Neuronal stem cell (in vitro differentiated cells): Measurements from ENCODE around the gene CLDN6.
A peak's percentile ranks its signal among the peaks of the same experiment; 100 is the strongest.

Experiments
- DNase-seq: peaks from one replicate; pipeline ENCODE4 v3.0.0-alpha.2; 2013; ENCODE audit warnings: low spot score
- H2AFZ ChIP-seq: one replicate; pipeline ENCODE4 v1.6.1; 2013; ENCODE audit warnings: mild to moderate bottlenecking, low read length, inconsistent platforms
- H2AK5ac ChIP-seq: 2 replicates; pipeline ENCODE4 v1.6.1; 2013; ENCODE audit warnings: low read depth, mild to moderate bottlenecking, inconsistent platforms, low read length, moderate library complexity, mixed read lengths
- H2BK120ac ChIP-seq: 2 replicates; pipeline ENCODE4 v1.6.1; 2013; ENCODE audit warnings: low read depth, mild to moderate bottlenecking, inconsistent platforms, low read length, moderate library complexity, mixed read lengths
- H2BK12ac ChIP-seq: one replicate; pipeline ENCODE4 v1.6.1; 2013; ENCODE audit warnings: low read length, inconsistent platforms
- H2BK15ac ChIP-seq: 2 replicates; pipeline ENCODE4 v1.6.1; 2013; ENCODE audit warnings: mild to moderate bottlenecking, low read length, inconsistent platforms, mixed read lengths
- H2BK5ac ChIP-seq: one replicate; pipeline ENCODE4 v1.6.1; 2013; ENCODE audit warnings: inconsistent platforms, mild to moderate bottlenecking, low read length, moderate library complexity
- H3K14ac ChIP-seq: one replicate; pipeline ENCODE4 v1.6.1; 2013; ENCODE audit warnings: low read length, inconsistent platforms
- H3K18ac ChIP-seq: 2 replicates; pipeline ENCODE4 v1.6.1; 2013; ENCODE audit warnings: low read length, inconsistent platforms
- H3K23ac ChIP-seq: 2 replicates; pipeline ENCODE4 v1.6.1; 2013; ENCODE audit warnings: low read depth, mild to moderate bottlenecking, mixed read lengths, low read length, inconsistent platforms; ENCODE audit not compliant: poor library complexity
- H3K27ac ChIP-seq: replicated peaks from 3 replicates; pipeline ENCODE4 v1.5.1; 2013; ENCODE audit warnings: low read length, inconsistent platforms
- H3K27me3 ChIP-seq, 3 experiments: 2 replicates each; pipeline ENCODE4 v1.6.1; 2013; ENCODE audit warnings: low read length in 3 of 3, mild to moderate bottlenecking in 2 of 3, inconsistent platforms in 1 of 3, low read depth in 1 of 3, mixed read lengths in 1 of 3, moderate library complexity in 1 of 3; ENCODE audit not compliant: control insufficient read depth in 3 of 3, insufficient read depth in 3 of 3
- H3K36me3 ChIP-seq, 2 donors: replicated peaks in 1 of 2; 2 replicates each; pipeline ENCODE4 v1.6.1; 2013; ENCODE audit warnings: low read length in 2 of 2; ENCODE audit not compliant: control insufficient read depth in 2 of 2, insufficient read depth in 2 of 2
- H3K4ac ChIP-seq: 2 replicates; pipeline ENCODE4 v1.6.1; 2013; ENCODE audit warnings: inconsistent platforms, mild to moderate bottlenecking, low read length, moderate library complexity
- H3K4me1 ChIP-seq, 2 donors: 1 replicate in 1 of 2; 2 replicates in 1 of 2; pipeline ENCODE4 v1.6.1; 2013; ENCODE audit warnings: low read length in 2 of 2, low read depth in 1 of 2; ENCODE audit not compliant: control insufficient read depth in 2 of 2, insufficient read depth in 1 of 2
- H3K4me2 ChIP-seq: one replicate; pipeline ENCODE4 v1.6.1; 2013; ENCODE audit warnings: mild to moderate bottlenecking, low read length, inconsistent platforms; ENCODE audit not compliant: insufficient read depth, poor library complexity, severe bottlenecking
- H3K4me3 ChIP-seq, 2 donors: 2 replicates each; pipeline ENCODE4 v1.5.1; 2013; ENCODE audit warnings: low read length in 2 of 2, mild to moderate bottlenecking in 2 of 2, inconsistent platforms in 1 of 2, moderate library complexity in 1 of 2
- H3K79me1 ChIP-seq: one replicate; pipeline ENCODE4 v1.6.1; 2013; ENCODE audit warnings: low read depth, mild to moderate bottlenecking, inconsistent platforms, low read length, moderate library complexity
- H3K9ac ChIP-seq: one replicate; pipeline ENCODE4 v1.6.1; 2013; ENCODE audit warnings: mild to moderate bottlenecking, low read depth, low read length, inconsistent platforms; ENCODE audit not compliant: poor library complexity
- H3K9me3 ChIP-seq, 2 donors: replicated peaks in 1 of 2; 2 replicates each; pipeline versions ENCODE3 to v1.6.1; 2013; ENCODE audit warnings: low read length in 2 of 2, mild to moderate bottlenecking in 2 of 2, inconsistent platforms in 1 of 2, low read depth in 1 of 2, mixed read lengths in 1 of 2, moderate library complexity in 1 of 2; ENCODE audit not compliant: control insufficient read depth in 2 of 2, insufficient read depth in 1 of 2
- H4K8ac ChIP-seq: one replicate; pipeline ENCODE4 v1.6.1; 2013; ENCODE audit warnings: low read depth, mild to moderate bottlenecking, inconsistent platforms, low read length, moderate library complexity
- H4K91ac ChIP-seq: one replicate; pipeline ENCODE4 v1.6.1; 2013; ENCODE audit warnings: low read length, low read depth, mild to moderate bottlenecking, inconsistent platforms; ENCODE audit not compliant: poor library complexity
- WGBS, 2 donors: extraction: QIAGEN DNeasy Blood & Tissue Kit; methylation state at CpG; one replicate each; pipeline ENCODE4 v1.1.7; 2013; ENCODE audit warnings: missing lambda C conversion rate in 2 of 2, mixed read lengths in 1 of 2; ENCODE audit not compliant: insufficient read length in 2 of 2, insufficient replicate concordance in 1 of 2; ENCODE audit errors: extremely low coverage in 2 of 2; 5-methylcytosine and 5-hydroxymethylcytosine counted together

CLDN6 gene

DNA sequence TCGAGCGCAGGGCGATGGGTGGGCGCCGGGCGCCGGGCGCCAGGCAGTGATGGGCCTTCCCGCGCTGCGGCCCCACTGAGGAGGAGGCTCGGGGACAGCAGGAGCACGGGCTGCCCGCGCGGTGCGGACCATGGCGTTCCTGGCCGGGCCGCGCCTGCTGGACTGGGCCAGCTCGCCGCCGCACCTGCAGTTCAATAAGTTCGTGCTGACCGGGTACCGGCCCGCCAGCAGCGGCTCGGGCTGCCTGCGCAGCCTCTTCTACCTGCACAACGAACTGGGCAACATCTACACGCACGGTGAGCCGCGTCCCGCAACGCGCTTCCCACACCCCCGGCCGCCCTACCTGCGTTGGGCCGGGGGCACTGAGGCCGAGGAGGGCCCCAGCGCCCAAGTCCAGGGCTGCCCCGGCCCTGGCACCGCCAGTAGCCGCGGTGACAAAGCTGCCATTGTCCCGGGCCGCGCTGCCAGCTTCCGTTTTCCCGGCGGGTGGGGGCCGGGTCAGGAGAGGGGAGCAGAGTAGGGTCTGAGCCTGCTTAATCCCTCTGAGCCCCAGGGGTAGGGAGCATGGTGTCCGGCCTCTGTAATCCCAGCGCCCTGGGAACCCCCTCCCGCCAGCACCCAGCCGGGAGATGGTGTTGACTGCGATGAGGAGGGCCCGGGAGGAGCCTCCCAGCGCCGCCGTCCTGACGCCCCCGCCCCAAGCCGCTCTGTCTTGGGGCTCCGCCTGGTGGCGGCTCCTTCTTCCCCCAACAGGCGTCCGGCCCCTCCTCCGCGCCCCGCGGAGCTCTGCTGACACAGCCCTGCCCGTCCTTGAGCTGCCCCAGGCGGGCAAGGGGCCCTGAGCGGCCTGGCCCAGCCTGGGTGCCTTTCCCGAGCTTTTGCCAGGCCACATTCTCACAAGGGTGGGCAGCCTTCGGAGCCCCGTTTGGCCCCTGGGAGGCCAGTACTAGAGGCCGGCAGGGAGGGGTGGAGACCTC is 48.1 kb downstream of the CLDN6 start:
- Histone ChIP-seq H3K9me3 (no peaks in the 10 kb centered on the region), H3K14ac (peak overlapping the region; percentile 90), H4K8ac (no peak overlapping the region), H2AFZ (peak overlapping the region; percentile 78), H3K27ac (peak overlapping the region; percentile 56), H3K4me1 (peaks cover 10 to 16% of the 10 kb centered on the region in 2 donors), H3K79me1 (peaks cover 14% of the 10 kb centered on the region), H2BK12ac (peak overlapping the region; percentile 30), H3K4me2 (peak overlapping the region; percentile 96), H3K4me3 (peak overlapping the region; percentile 52 to 95), H2BK15ac (peak overlapping the region; percentile 89), H2AK5ac (peak overlapping the region; percentile 74), H3K36me3 (peaks cover 19 to 41% of the 10 kb centered on the region in 2 donors), H2BK120ac (no peak overlapping the region), H3K27me3 (peaks cover 0 to 19% (median 0%) of the 10 kb centered on the region in 3 experiments), H2BK5ac (peak overlapping the region; percentile 35), H3K23ac (peak overlapping the region; percentile 90), H3K18ac (peak overlapping the region; percentile 73), H3K4ac (no peak overlapping the region), H4K91ac (no peak overlapping the region), H3K9ac (peak overlapping the region; percentile 99)
- WGBS, 2 donors, result no CpG with 5 or more reads among the region's 83 CpGs
- DNase-seq, result peak; percentile 42

DNA sequence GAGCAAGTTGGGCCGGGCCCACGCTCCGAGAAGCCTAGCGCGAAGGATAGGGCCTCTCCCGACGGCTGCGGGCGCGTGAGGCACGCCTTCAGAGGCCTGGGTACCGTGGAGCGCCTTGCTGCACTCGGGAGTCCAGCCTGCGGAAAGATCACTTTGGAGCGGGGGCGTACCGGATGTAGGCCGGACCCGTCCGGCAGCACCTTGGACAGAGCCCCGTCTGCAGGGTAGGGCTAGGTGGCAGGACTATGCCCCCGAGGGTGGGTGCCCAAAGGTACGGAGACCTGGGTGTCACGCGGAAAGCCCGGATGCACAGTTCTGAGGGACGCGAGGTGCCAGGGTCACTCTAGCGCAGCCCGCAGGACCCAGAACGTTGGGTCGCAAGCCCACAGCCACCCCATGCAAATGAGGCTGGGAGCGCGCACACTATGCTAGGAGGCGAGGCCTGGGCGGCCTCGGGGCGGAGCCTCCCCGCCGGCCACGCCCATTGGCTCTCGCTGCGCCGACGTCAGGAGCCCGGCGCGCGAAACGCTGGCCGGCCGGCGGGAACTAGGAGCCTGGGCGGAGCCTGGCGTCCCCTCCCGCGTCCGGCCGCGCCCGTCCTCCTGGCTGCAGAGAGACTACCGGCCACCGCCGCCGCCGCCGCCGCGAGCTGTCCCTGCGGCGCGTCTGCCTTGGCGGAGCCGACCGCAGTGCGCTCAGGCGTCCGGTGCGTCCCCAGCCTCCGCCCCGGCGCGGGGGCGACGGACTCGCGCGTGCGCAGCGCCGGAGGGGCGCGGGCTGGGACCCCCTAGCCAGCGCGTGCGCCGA is 49.0 kb downstream of the CLDN6 start, which contains the start of gene PAQR4:
Gene PAQR4 (plus strand): TSS at position 611 of the 807 bp plus-strand sequence. CDS start 327 bp downstream, outside the sequence.
- peak within 1 kb of the TSS; percentile 74 for H2AK5ac ChIP-seq
- H3K9ac ChIP-seq, result peak within 1 kb of the TSS; percentile 99
- peak within 1 kb of the TSS; percentile 78 for H2AFZ ChIP-seq
- no peak within 1 kb of the TSS for H4K91ac ChIP-seq
- H3K23ac ChIP-seq, result peak within 1 kb of the TSS; percentile 90
- no peak within 1 kb of the TSS for H3K4ac ChIP-seq
- H2BK5ac ChIP-seq, result peak within 1 kb of the TSS; percentile 35
- H3K36me3 ChIP-seq, result peaks cover 11 to 32% of the 10 kb centered on the region in 2 donors
- peak within 1 kb of the TSS; percentile 30 for H2BK12ac ChIP-seq
- H3K18ac ChIP-seq, result peak within 1 kb of the TSS; percentile 73
- peaks cover 0 to 23% (median 4%) of the 10 kb centered on the region in 3 experiments for H3K27me3 ChIP-seq
- no peak within 1 kb of the TSS for H4K8ac ChIP-seq
- H3K79me1 ChIP-seq, result peaks cover 17% of the 10 kb centered on the region
- H3K14ac ChIP-seq, result peak within 1 kb of the TSS; percentile 90
- H3K4me2 ChIP-seq, result peak within 1 kb of the TSS; percentile 96
- peak within 1 kb of the TSS; percentile 52 to 95 for H3K4me3 ChIP-seq
- H3K4me1 ChIP-seq, result peaks cover 15 to 18% of the 10 kb centered on the region in 2 donors
- no peaks in the 10 kb centered on the region for H3K9me3 ChIP-seq
- H3K27ac ChIP-seq, result peak within 1 kb of the TSS; percentile 56
- peak within 1 kb of the TSS; percentile 89 for H2BK15ac ChIP-seq
- H2BK120ac ChIP-seq, result no peak within 1 kb of the TSS
- DNase-seq, result peak; percentile 91
- WGBS, 2 donors, result no CpG with 5 or more reads among the region's 98 CpGs

DNA sequence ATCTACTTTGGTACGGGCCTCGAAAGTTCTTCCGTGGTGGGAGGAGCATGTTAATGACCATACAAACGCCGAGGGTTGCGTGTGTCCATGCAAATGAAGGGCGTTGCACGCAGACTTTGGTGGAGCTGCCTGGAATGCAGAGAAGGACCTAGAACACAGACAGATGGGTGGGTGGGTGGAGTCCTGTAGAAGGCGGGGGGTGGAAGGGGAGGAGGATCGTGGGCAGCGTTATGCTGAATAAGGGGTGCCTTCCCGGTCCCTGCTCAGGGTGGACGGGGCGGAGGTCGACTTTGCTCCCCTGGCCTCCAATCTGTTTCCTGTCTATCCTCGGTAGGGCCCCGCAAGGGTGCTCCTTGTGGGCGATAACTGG is 49.6 kb downstream of the CLDN6 start:
- Histone ChIP-seq H3K4me2 (peak overlapping the region; percentile 96), H4K8ac (no peak overlapping the region), H2BK15ac (no peak overlapping the region), H3K27ac (no peak overlapping the region), H2BK5ac (no peak overlapping the region), H4K91ac (no peak overlapping the region), H3K4ac (no peak overlapping the region), H3K14ac (no peak overlapping the region), H3K36me3 (peaks cover 11 to 26% of the 10 kb centered on the region in 2 donors), H3K9me3 (no peaks in the 10 kb centered on the region), H2BK12ac (no peak overlapping the region), H3K23ac (no peak overlapping the region), H3K9ac (peak overlapping the region; percentile 39), H2AK5ac (no peak overlapping the region), H3K18ac (no peak overlapping the region), H2AFZ (peak overlapping the region; percentile 78), H3K27me3 (peaks cover 0 to 28% (median 10%) of the 10 kb centered on the region in 3 experiments), H3K79me1 (peaks cover 17% of the 10 kb centered on the region), H3K4me1 (peaks cover 18 to 19% of the 10 kb centered on the region in 2 donors), H3K4me3 (peak overlapping the region in 1 of 2 donors; percentile 52), H2BK120ac (no peak overlapping the region)
- DNase-seq, result no peak
- WGBS, 2 donors, result no CpG with 5 or more reads among the region's 18 CpGs
